ENCODE measurements around the gene TSHZ2.

TSHZ2 gene

GRCh38 chr20:53247468-53248103 lies 275.4 kb downstream of the TSHZ2 start:
- H3K4me3 ChIP-seq (ENCODE audit: low read depth, low read length), result no peak overlapping the region
- no peak for DNase-seq (ENCODE audit: low read depth)

- H3K4me3 ChIP-seq (ENCODE audit: low read depth, low read length), result no peak overlapping the region
Observed at GRCh38 chr20:53250456-53250855, 278.3 kb downstream of the TSHZ2 start.

GRCh38 chr20:53252002-53252401 lies 279.8 kb downstream of the TSHZ2 start:
- DNase-seq (ENCODE audit: low read depth), result no peak
- no peak overlapping the region for H3K4me3 ChIP-seq (ENCODE audit: low read depth, low read length)

More at GRCh38 chr20:53250456-53250855, 278.3 kb downstream of the TSHZ2 start:
- no peak for DNase-seq (ENCODE audit: low read depth)

GRCh38 chr20:53253668-53254067 lies 281.5 kb downstream of the TSHZ2 start:
- DNase-seq (ENCODE audit: low read depth), result no peak
- H3K4me3 ChIP-seq (ENCODE audit: low read depth, low read length), result no peak overlapping the region

- no peak for DNase-seq (ENCODE audit: low read depth)
- H3K4me3 ChIP-seq (ENCODE audit: low read depth, low read length), result no peak overlapping the region
Observed at GRCh38 chr20:53255102-53255710, 283.0 kb downstream of the TSHZ2 start.

GRCh38 chr20:53258741-53259140 lies 286.6 kb downstream of the TSHZ2 start:
- H3K4me3 ChIP-seq (ENCODE audit: low read depth, low read length), result no peak overlapping the region
- no peak for DNase-seq (ENCODE audit: low read depth)

GRCh38 chr20:53260168-53260567 lies 288.0 kb downstream of the TSHZ2 start:
- DNase-seq (ENCODE audit: low read depth), result no peak
- H3K4me3 ChIP-seq (ENCODE audit: low read depth, low read length), result no peak overlapping the region

GRCh38 chr20:53260591-53260990 lies 288.4 kb downstream of the TSHZ2 start:
- no peak for DNase-seq (ENCODE audit: low read depth)
- H3K4me3 ChIP-seq (ENCODE audit: low read depth, low read length), result no peak overlapping the region

- DNase-seq (ENCODE audit: low read depth), result no peak
- H3K4me3 ChIP-seq (ENCODE audit: low read depth, low read length), result no peak overlapping the region
Observed at GRCh38 chr20:53262365-53262764, 290.2 kb downstream of the TSHZ2 start.

- DNase-seq (ENCODE audit: low read depth), result no peak
- H3K4me3 ChIP-seq (ENCODE audit: low read depth, low read length), result no peak overlapping the region
Observed at GRCh38 chr20:53263554-53264438, 291.6 kb downstream of the TSHZ2 start.

GRCh38 chr20:53264604-53265003 lies 292.4 kb downstream of the TSHZ2 start:
- H3K4me3 ChIP-seq (ENCODE audit: low read depth, low read length), result no peak overlapping the region
- DNase-seq (ENCODE audit: low read depth), result no peak

GRCh38 chr20:53265304-53265875 lies 293.2 kb downstream of the TSHZ2 start:
- no peak for DNase-seq (ENCODE audit: low read depth)
- no peak overlapping the region for H3K4me3 ChIP-seq (ENCODE audit: low read depth, low read length)

- H3K4me3 ChIP-seq (ENCODE audit: low read depth, low read length), result no peak overlapping the region
- DNase-seq (ENCODE audit: low read depth), result no peak
Observed at GRCh38 chr20:53269380-53269779, 297.2 kb downstream of the TSHZ2 start.

- DNase-seq (ENCODE audit: low read depth), result no peak
- no peak overlapping the region for H3K4me3 ChIP-seq (ENCODE audit: low read depth, low read length)
Observed at GRCh38 chr20:53270792-53271375, 298.7 kb downstream of the TSHZ2 start.

- DNase-seq (ENCODE audit: low read depth), result no peak
Observed at GRCh38 chr20:53274365-53274764, 302.2 kb downstream of the TSHZ2 start.

GRCh38 chr20:53274807-53275206 lies 302.6 kb downstream of the TSHZ2 start:
- H3K4me3 ChIP-seq (ENCODE audit: low read depth, low read length), result no peak overlapping the region
- no peak for DNase-seq (ENCODE audit: low read depth)

More at GRCh38 chr20:53274365-53274764, 302.2 kb downstream of the TSHZ2 start:
- H3K4me3 ChIP-seq (ENCODE audit: low read depth, low read length), result no peak overlapping the region

- H3K4me3 ChIP-seq (ENCODE audit: low read depth, low read length), result no peak overlapping the region
- no peak for DNase-seq (ENCODE audit: low read depth)
Observed at GRCh38 chr20:53276143-53276542, 304.0 kb downstream of the TSHZ2 start.

GRCh38 chr20:53278555-53278954 lies 306.4 kb downstream of the TSHZ2 start:
- H3K4me3 ChIP-seq (ENCODE audit: low read depth, low read length), result no peak overlapping the region
- DNase-seq (ENCODE audit: low read depth), result no peak

GRCh38 chr20:53279735-53280134 lies 307.6 kb downstream of the TSHZ2 start:
- DNase-seq (ENCODE audit: low read depth), result no peak
- H3K4me3 ChIP-seq (ENCODE audit: low read depth, low read length), result no peak overlapping the region
